PC-9 (cell line): ENCODE results near the gene FAM43A. TPM values are rescaled to one million over a fixed set of nuclear protein-coding genes. Genes with fewer than 3 reads are reported as not detected.

ENCODE experiments used
- BruUV-seq: library from RNA; stranded (reverse); fragments of 400-500 nt; replicated peaks from 2 replicates; lab custom pipeline; 2021; lab: Mats Ljungman, UMichigan
- CTCF ChIA-PET: fragments of 300-600 bp; sonication (Branson Sonifier 250); formaldehyde crosslinking; loops from one replicate; lab custom pipeline; 2022; ENCODE audit warnings: antibody characterized with exemption; lab: Charles Lee
- POLR2A ChIA-PET: fragments of 300-600 bp; sonication (Branson Sonifier 250); formaldehyde crosslinking; loops from one replicate; lab custom pipeline; 2022; ENCODE audit warnings: antibody characterized with exemption; ENCODE audit not compliant: unreplicated experiment; lab: Charles Lee
- DNase-seq, 2 experiments: peaks; one replicate each; pipeline versions ENCODE4 v3.0.0 to v3.0.0-alpha.2; 2015 to 2022; ENCODE audit warnings: mixed read lengths in 1 of 2
- H2AFZ ChIP-seq: fragments of 200-600 bp; sonication (generic); 2 replicates; pipeline ENCODE4 v1.8.1; 2017; ENCODE audit warnings: antibody characterized with exemption
- H3F3A ChIP-seq: fragments of 200-600 bp; sonication (generic); 2 replicates; pipeline ENCODE4 v1.8.1; 2017; ENCODE audit warnings: antibody characterized with exemption, mild to moderate bottlenecking, low read depth; ENCODE audit not compliant: insufficient read depth
- H3K27ac ChIP-seq: fragments of 200-600 bp; sonication (generic); 2 replicates; pipeline ENCODE4 v1.6.1; 2016; ENCODE audit warnings: mixed run types
- H3K27me3 ChIP-seq: fragments of 200-600 bp; sonication (generic); 2 replicates; pipeline ENCODE4 v1.6.1; 2016; ENCODE audit warnings: low read depth, mixed run types; ENCODE audit not compliant: insufficient read depth
- H3K36me3 ChIP-seq: fragments of 200-600 bp; sonication (generic); 2 replicates; pipeline ENCODE4 v1.6.1; 2016; ENCODE audit warnings: low read depth, mixed run types
- H3K4me1 ChIP-seq: fragments of 200-600 bp; sonication (generic); replicated peaks from 2 replicates; pipeline ENCODE4 v1.6.1; 2016; ENCODE audit warnings: mixed run types; ENCODE audit not compliant: insufficient read depth
- H3K4me2 ChIP-seq: fragments of 200-600 bp; sonication (generic); 2 replicates; pipeline ENCODE4 v1.6.1; 2017; ENCODE audit warnings: mixed run types
- H3K4me3 ChIP-seq: fragments of 200-600 bp; sonication (generic); 2 replicates; pipeline ENCODE4 v1.6.1; 2016; ENCODE audit warnings: mixed run types
- H3K79me2 ChIP-seq: fragments of 200-600 bp; sonication (generic); 2 replicates; pipeline ENCODE4 v1.6.1; 2017; ENCODE audit warnings: low read depth, mixed run types
- H3K9me2 ChIP-seq: fragments of 200-600 bp; sonication (generic); 2 replicates; pipeline ENCODE4 v1.8.1; 2017; ENCODE audit warnings: mild to moderate bottlenecking; ENCODE audit not compliant: insufficient read depth
- H3K9me3 ChIP-seq: fragments of 200-600 bp; sonication (generic); 2 replicates; pipeline ENCODE4 v1.8.1; 2016; ENCODE audit warnings: low read depth; ENCODE audit not compliant: insufficient read depth
- H4K20me1 ChIP-seq: fragments of 200-600 bp; sonication (generic); 2 replicates; pipeline ENCODE4 v1.8.1; 2017; ENCODE audit not compliant: insufficient read depth
- CTCF ChIP-seq: fragments of 200-600 bp; sonication (generic); conservative IDR thresholded peaks from 2 replicates; pipeline ENCODE4 v1.6.1; 2017; ENCODE audit warnings: mixed run types, antibody characterized with exemption, mild to moderate bottlenecking, moderate library complexity
- EZH2 ChIP-seq: fragments of 200-600 bp; sonication (generic); IDR thresholded peaks from 2 replicates; pipeline ENCODE4 v1.8.0; 2017; ENCODE audit warnings: antibody characterized with exemption, low read depth
- intact Hi-C: fragments of 100-400 bp; cut with micrococcal nuclease; formaldehyde crosslinking; loops from one replicate; pipeline ENCODE4 v1.10.0; 2022; ENCODE audit not compliant: unreplicated experiment
- total RNA-seq: library from RNA; stranded (reverse); gene quantifications from 2 replicates; pipeline ENCODE4 v1.2.3, GENCODE V29; 2021

The FAM43A gene
- total RNA-seq, 1 experiment from 2014 or later = 8.8 TPM

GRCh38 chr3:194680888-194681615 lies 4.6 kb upstream of the FAM43A start:
- Histone ChIP-seq H3K79me2 (no peaks in the 10 kb centered on the region), H4K20me1 (no peaks in the 10 kb centered on the region), H3K4me2 (no peak overlapping the region), H3F3A (peaks cover 11% of the 10 kb centered on the region; the same call in 1 of the 2 replicates), H2AFZ (no peak overlapping the region), H3K27me3 (no peaks in the 10 kb centered on the region), H3K4me3 (no peak overlapping the region), H3K36me3 (no peaks in the 10 kb centered on the region), H3K9me2 (no peaks in the 10 kb centered on the region), H3K4me1 (peaks cover 14% of the 10 kb centered on the region), H3K27ac (no peak overlapping the region), H3K9me3 (no peaks in the 10 kb centered on the region)
- TF ChIP-seq EZH2 (no peak), CTCF (no peak)
- POLR2A ChIA-PET = interaction anchor here (0.6 to 0.7 kb wide), 2 partner anchors 434 to 580 kb away, joined by 4 to 6 read pairs; no protein-coding TSS in a partner anchor
- DNase-seq = no peak
- CTCF ChIA-PET = interaction anchor here (1.3 kb wide), 1 partner anchor 88 kb away, joined by 3 read pairs; no protein-coding TSS in a partner anchor
- intact Hi-C loops = no loop called here
- BruUV-seq = no TSS peak

- no peak overlapping the region for H3K4me3 ChIP-seq
- H4K20me1 ChIP-seq = no peaks in the 10 kb centered on the region
- no peak overlapping the region for H3K27ac ChIP-seq
- H3K27me3 ChIP-seq = no peaks in the 10 kb centered on the region
- H3K9me3 ChIP-seq = no peaks in the 10 kb centered on the region
- H3F3A ChIP-seq = peaks cover 11% of the 10 kb centered on the region; the same call in 1 of the 2 replicates
- peak overlapping the region; percentile 34 for H3K4me2 ChIP-seq
- no peak overlapping the region for H2AFZ ChIP-seq
- no peaks in the 10 kb centered on the region for H3K9me2 ChIP-seq
- TF ChIP-seq EZH2 (no peak), CTCF (no peak)
- no peaks in the 10 kb centered on the region for H3K36me3 ChIP-seq
- ChIA-PET POLR2A (interaction anchor here (0.5 to 1.1 kb wide), 6 partner anchors 11 to 438 kb away, joined by 4 to 8 read pairs (median 5); no protein-coding TSS in a partner anchor), CTCF (interaction anchor here (0.5 to 1.8 kb wide), 22 partner anchors 11 to 589 kb away, joined by 3 to 14 read pairs (median 6); partner anchors contain the start of genes LSG1 and XXYLT1)
- no peak for DNase-seq
- H3K4me1 ChIP-seq = peaks cover 16% of the 10 kb centered on the region
- intact Hi-C loops = loop anchor here (1.0 to 2.0 kb wide), 10 partner anchors 189 to 840 kb away; partner anchors contain the start of gene XXYLT1
- BruUV-seq = no TSS peak
- H3K79me2 ChIP-seq = peaks cover 2% of the 10 kb centered on the region; the same call in 1 of the 2 replicates
Observed at GRCh38 chr3:194682189-194682693, 3.4 kb upstream of the FAM43A start.

GRCh38 chr3:194682694-194683310 lies 2.9 kb upstream of the FAM43A start:
- POLR2A ChIA-PET = interaction anchor here (0.5 to 1.1 kb wide), 10 partner anchors 11 to 579 kb away, joined by 3 to 8 read pairs (median 4); no protein-coding TSS in a partner anchor

More at GRCh38 chr3:194682694-194683310, 2.9 kb upstream of the FAM43A start:
- Histone ChIP-seq H3F3A (peaks cover 11% of the 10 kb centered on the region; the same call in 1 of the 2 replicates), H2AFZ (no peak overlapping the region), H4K20me1 (no peaks in the 10 kb centered on the region), H3K4me2 (peak overlapping the region; percentile 49; the same call in 1 of the 2 replicates), H3K4me1 (peaks cover 19% of the 10 kb centered on the region), H3K79me2 (peaks cover 4% of the 10 kb centered on the region; the same call in 1 of the 2 replicates), H3K9me2 (no peaks in the 10 kb centered on the region), H3K27me3 (no peaks in the 10 kb centered on the region), H3K27ac (0 out of 2 replicates have a peak overlapping the region, but pooled peaks have one; percentile 13), H3K4me3 (no peak overlapping the region), H3K9me3 (no peaks in the 10 kb centered on the region), H3K36me3 (no peaks in the 10 kb centered on the region)
- intact Hi-C loops = loop anchor here (1.0 to 2.0 kb wide), 10 partner anchors 188 to 839 kb away; partner anchors contain the start of gene XXYLT1
- BruUV-seq = no TSS peak
- CTCF ChIA-PET = interaction anchor here (0.5 to 1.8 kb wide), 27 partner anchors 11 to 588 kb away, joined by 3 to 14 read pairs (median 5); partner anchors contain the start of genes LSG1 and XXYLT1
- peak; percentile 82 to 94 for DNase-seq
- TF ChIP-seq EZH2 (no peak), CTCF (peak; percentile 81)
